VCaP (cell line): Measurements from ENCODE around the gene WWOX.

Source experiments
- H3K27ac ChIP-seq: fragments of 450-650 bp; 2 replicates; pipeline ENCODE4 v1.5.1; 2017
- CTCF ChIP-seq: fragments of 450-650 bp; conservative IDR thresholded peaks from 2 replicates; pipeline ENCODE4 v1.5.1; 2017; ENCODE audit warnings: mild to moderate bottlenecking, moderate library complexity

WWOX gene

GRCh38 chr16:78663690-78664089, 564.2 kb downstream of the WWOX start:
- H3K27ac ChIP-seq = no peak overlapping the region
- TF ChIP-seq CTCF = no peak

- H3K27ac ChIP-seq = no peak overlapping the region
- no peak for TF ChIP-seq CTCF
Observed at GRCh38 chr16:78664811-78665772, 565.6 kb downstream of the WWOX start.

GRCh38 chr16:78666318-78666717, 566.9 kb downstream of the WWOX start:
- H3K27ac ChIP-seq = no peak overlapping the region
- TF ChIP-seq CTCF = no peak

DNA sequence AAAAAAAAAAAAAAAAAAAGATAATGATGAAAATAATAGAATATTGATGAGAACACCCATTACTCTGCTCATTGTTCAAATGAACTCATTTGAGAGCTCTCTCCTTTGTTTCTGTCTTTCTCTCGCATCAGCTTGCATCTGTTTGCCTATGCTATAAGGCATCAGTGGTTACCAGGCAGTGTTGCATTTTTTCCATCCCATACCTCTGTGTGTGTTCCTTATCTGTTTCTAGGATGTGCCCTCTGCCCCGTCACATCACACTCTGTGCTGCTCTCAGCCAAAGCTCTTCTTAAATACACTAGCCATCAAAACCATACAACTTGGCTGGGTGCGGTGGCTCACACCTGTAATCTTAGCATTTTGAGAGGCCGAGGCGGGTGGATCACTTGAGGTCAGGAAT, 568.2 kb downstream of the WWOX start:
- H3K27ac ChIP-seq = no peak overlapping the region
- no peak for TF ChIP-seq CTCF

DNA sequence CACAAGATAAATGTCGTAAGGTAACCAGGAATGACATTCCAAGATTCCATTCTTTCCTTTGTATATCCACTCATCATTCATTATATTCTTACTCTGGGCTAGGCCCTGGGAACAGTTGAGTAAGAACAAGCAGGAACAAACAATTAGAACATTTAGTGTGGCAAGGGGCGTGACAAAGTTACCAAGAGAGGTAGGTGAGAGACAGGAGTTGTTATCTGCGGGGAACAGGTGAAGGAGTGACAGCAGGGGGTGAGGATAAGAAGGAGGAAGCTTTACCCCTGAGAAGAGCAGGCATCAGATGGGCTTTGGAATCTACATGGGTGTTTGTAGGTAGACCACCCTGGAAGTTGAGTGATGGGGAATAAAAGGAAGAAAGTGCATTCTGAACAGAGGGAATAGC, 568.9 kb downstream of the WWOX start:
- TF ChIP-seq CTCF = no peak
- no peak overlapping the region for H3K27ac ChIP-seq

DNA sequence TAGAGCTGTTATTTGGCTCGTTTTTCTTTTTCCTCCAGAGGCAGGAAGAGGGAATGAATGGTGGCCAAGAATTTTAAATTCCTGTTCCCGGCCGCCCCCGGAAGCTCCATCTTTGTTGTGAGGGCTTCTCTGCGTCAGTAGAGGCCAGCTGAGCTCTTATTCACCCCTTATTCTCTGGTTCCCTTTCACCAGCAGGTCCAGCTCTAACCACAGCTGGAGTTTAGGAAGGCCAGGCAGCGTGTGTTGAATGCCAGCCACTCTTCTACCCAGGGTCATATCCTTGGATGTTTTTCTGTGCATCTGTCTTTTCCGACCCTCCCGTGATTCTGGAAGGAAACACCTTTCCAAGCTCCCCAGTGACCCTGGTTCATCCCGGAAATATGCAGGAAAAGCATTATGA, 570.5 kb downstream of the WWOX start:
- TF ChIP-seq CTCF = no peak
- H3K27ac ChIP-seq = no peak overlapping the region

DNA sequence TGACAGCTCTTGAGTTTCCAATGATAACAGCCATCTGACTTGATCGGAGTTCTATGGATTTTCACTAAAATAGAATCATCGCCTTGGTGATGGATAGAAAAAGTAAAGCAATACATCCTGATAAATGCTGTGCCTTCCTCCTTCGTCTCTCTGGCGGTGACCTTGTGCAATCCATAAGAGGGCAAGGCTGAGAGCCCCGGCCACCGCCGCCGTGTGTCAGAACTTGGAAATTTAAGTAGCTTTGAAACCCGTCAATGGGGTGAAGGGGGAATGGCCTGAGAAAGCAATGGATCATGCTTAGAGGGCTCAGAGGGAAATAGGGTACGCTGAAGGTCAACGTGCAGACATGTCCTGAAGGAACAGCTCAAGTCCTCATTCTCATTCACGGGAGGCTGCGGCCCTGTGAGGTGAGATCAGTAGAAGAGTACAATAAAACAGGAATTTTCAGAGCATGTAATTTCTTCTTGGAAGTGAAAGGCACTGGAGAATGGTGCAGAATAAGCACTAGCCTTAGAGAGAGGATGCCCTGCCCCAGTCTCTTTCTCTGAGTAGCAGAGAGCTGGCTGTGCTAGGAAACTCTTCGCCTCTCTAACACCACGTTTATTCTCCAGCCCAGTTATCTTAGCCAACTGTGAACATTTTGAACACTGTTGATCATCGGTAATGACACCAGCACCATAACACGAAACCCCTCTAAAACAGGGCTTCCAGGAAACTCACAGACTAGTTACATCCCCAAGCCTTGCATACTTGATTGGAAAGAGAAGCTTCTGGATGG, 573.5 kb downstream of the WWOX start:
- no peak overlapping the region for H3K27ac ChIP-seq
- TF ChIP-seq CTCF = no peak
